IPS-NIHi7 (cell line): ENCODE data around the gene CREB3L2.
"Not testable (repeated sequence)": the region's sequence is repeated elsewhere in the genome, so short reads cannot be mapped to it uniquely, and the experiment has no call there.

Source experiments
- DNase-seq: peaks from one replicate; pipeline ENCODE4 v3.0.0; 2012; ENCODE audit warnings: mixed read lengths; ENCODE audit errors: extremely low spot score

Gene CREB3L2

GRCh38 chr7:137933270-137934017 is 68.4 kb downstream of the CREB3L2 start:
- no peak for DNase-seq

GRCh38 chr7:137932881-137933269 is 69.0 kb downstream of the CREB3L2 start:
- DNase-seq = no peak

- DNase-seq = no peak
Observed at GRCh38 chr7:137931823-137932222, 70.1 kb downstream of the CREB3L2 start.

- no peak for DNase-seq
Observed at GRCh38 chr7:137930581-137930980, 71.3 kb downstream of the CREB3L2 start.

GRCh38 chr7:137928626-137929025 is 73.3 kb downstream of the CREB3L2 start:
- DNase-seq = no peak

GRCh38 chr7:137927386-137927785 is 74.5 kb downstream of the CREB3L2 start:
- no peak for DNase-seq

- DNase-seq = not testable (repeated sequence)
Observed at GRCh38 chr7:137926206-137926605, 75.7 kb downstream of the CREB3L2 start.

- no peak for DNase-seq
Observed at GRCh38 chr7:137925754-137926153, 76.1 kb downstream of the CREB3L2 start.

GRCh38 chr7:137925091-137925490 is 76.8 kb downstream of the CREB3L2 start:
- no peak for DNase-seq

- DNase-seq = no peak
Observed at GRCh38 chr7:137923380-137923779, 78.5 kb downstream of the CREB3L2 start.

- DNase-seq = no peak
Observed at GRCh38 chr7:137920637-137921399, 81.1 kb downstream of the CREB3L2 start.

GRCh38 chr7:137919987-137920386 is 81.9 kb downstream of the CREB3L2 start:
- peak; percentile 49 for DNase-seq

- no peak for DNase-seq
Observed at GRCh38 chr7:137916980-137917645, 84.8 kb downstream of the CREB3L2 start.

- DNase-seq = no peak
Observed at GRCh38 chr7:137916564-137916963, 85.3 kb downstream of the CREB3L2 start.

GRCh38 chr7:137915266-137915665 is 86.6 kb downstream of the CREB3L2 start:
- no peak for DNase-seq

GRCh38 chr7:137913985-137914384 is 87.9 kb downstream of the CREB3L2 start:
- no peak for DNase-seq

- DNase-seq = no peak
Observed at GRCh38 chr7:137909042-137909441, 92.8 kb downstream of the CREB3L2 start.

GRCh38 chr7:137908106-137908505 is 93.8 kb downstream of the CREB3L2 start:
- no peak for DNase-seq

- not testable (repeated sequence) for DNase-seq
Observed at GRCh38 chr7:137906636-137907035, 95.2 kb downstream of the CREB3L2 start.

GRCh38 chr7:137904833-137905232 is 97.1 kb downstream of the CREB3L2 start:
- DNase-seq = no peak

GRCh38 chr7:137903382-137904169 is 98.3 kb downstream of the CREB3L2 start:
- peak; percentile 74 for DNase-seq

- DNase-seq = no peak
Observed at GRCh38 chr7:137900137-137900536, 101.7 kb downstream of the CREB3L2 start.
